Lung (tissue), 12 donors: ENCODE measurements around the gene SNAP25. TPM values are rescaled to one million over a fixed set of nuclear protein-coding genes. Genes with fewer than 3 reads are reported as not detected.

ENCODE experiments used
- ATAC-seq: fragments of 200-7000 bp; cut with Tn5 transposase; one replicate; pipeline ENCODE4 v1.9.1; 2020; ENCODE audit warnings: moderate number of reproducible peaks; ENCODE audit not compliant: insufficient read depth, low FRiP score
- DNase-seq, 3 donors: peaks; one replicate each; pipeline ENCODE4 v3.0.0-alpha.2; 2013 to 2017
- H3K27ac ChIP-seq, 2 donors: one replicate each; pipeline ENCODE4 v1.5.1; 2013; ENCODE audit warnings: mild to moderate bottlenecking in 2 of 2, moderate library complexity in 2 of 2, control low read depth in 1 of 2, inconsistent platforms in 1 of 2, low read depth in 1 of 2, low read length in 1 of 2
- H3K27me3 ChIP-seq, 3 donors: one replicate each; pipeline ENCODE4 v1.5.1; 2013; ENCODE audit warnings: low read length in 2 of 3; ENCODE audit not compliant: control insufficient read depth in 3 of 3, insufficient read depth in 3 of 3
- H3K36me3 ChIP-seq, 4 donors: one replicate each; pipeline ENCODE4 v1.5.1; 2013; ENCODE audit warnings: low read length in 4 of 4, mild to moderate bottlenecking in 1 of 4, moderate library complexity in 1 of 4; ENCODE audit not compliant: control insufficient read depth in 4 of 4, insufficient read depth in 4 of 4
- H3K4me1 ChIP-seq, 5 donors: one replicate each; pipeline ENCODE4 v1.5.1; 2013; ENCODE audit warnings: low read length in 5 of 5, mild to moderate bottlenecking in 2 of 5, moderate library complexity in 1 of 5; ENCODE audit not compliant: control insufficient read depth in 5 of 5, insufficient read depth in 5 of 5
- H3K4me3 ChIP-seq: one replicate; pipeline ENCODE4 v1.5.1; 2013; ENCODE audit warnings: mild to moderate bottlenecking, control low read depth, moderate library complexity
- H3K9ac ChIP-seq, 2 donors: one replicate each; pipeline ENCODE4 v1.5.1; 2013; ENCODE audit warnings: low read length in 2 of 2, control low read depth in 1 of 2; ENCODE audit not compliant: insufficient read depth in 1 of 2
- H3K9me3 ChIP-seq, 4 donors: one replicate each; pipeline ENCODE4 v1.5.1; 2013; ENCODE audit warnings: low read length in 3 of 4, mild to moderate bottlenecking in 1 of 4, moderate library complexity in 1 of 4; ENCODE audit not compliant: control insufficient read depth in 4 of 4, insufficient read depth in 3 of 4
- WGBS, 2 donors: extraction: QIAGEN DNeasy Blood & Tissue Kit; methylation state at CpG; one replicate each; pipeline ENCODE4 v1.1.7; 2013; 5-methylcytosine and 5-hydroxymethylcytosine counted together
- polyA plus RNA-seq, 2 donors: library from polyadenylated mRNA; stranded (reverse); fragments of 200-250 nt; gene quantifications; one replicate each; pipeline ENCODE4 v1.2.1, GENCODE V29; 2013
- total RNA-seq, 2 donors: library from RNA; depleted of rRNA in 1 of 2; stranded (reverse); fragments of >200 nt in 1 of 2; gene quantifications; one replicate each; pipeline ENCODE4 v1.2.1, GENCODE V29; 2014 to 2021
- TF ChIP-seq, protein P1 (sequence below): IDR thresholded peaks from 2 replicates; pipeline ENCODE4 v1.5.1; 2012; ENCODE audit warnings: mild to moderate bottlenecking; ENCODE audit errors: control extremely low read depth, extremely low read depth
- donor health status: control.
- donor health status: control.
- donor health status: Bipolar disorder and iron deficiency.
- donor health status: healthy.
- donor health status: DM: yes; HTN: yes; CAD: no.

The SNAP25 gene
- total and polyA plus RNA-seq, 4 donors: 0.14 to 5.4 (median 0.85) TPM

DNA sequence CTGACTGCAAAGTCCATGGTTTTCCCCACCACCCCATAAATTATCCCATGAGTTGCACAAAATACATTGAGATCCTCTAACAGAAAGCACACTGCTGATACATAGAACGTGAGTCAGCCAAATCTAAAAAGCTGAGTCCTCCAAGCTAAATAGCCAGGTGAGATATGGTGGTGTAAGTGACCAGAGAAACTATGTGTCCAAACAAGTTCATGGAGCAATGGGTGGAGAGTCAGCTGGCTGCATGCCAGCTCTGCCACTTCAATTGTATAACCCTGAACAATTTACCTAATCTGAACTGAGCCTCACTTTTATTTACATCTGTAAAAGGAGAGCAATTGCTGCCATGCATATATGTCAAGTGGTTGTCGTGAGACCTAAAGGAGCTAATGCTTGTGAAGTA is 9.7 kb downstream of the SNAP25 start:
- ATAC-seq: no peak

DNA sequence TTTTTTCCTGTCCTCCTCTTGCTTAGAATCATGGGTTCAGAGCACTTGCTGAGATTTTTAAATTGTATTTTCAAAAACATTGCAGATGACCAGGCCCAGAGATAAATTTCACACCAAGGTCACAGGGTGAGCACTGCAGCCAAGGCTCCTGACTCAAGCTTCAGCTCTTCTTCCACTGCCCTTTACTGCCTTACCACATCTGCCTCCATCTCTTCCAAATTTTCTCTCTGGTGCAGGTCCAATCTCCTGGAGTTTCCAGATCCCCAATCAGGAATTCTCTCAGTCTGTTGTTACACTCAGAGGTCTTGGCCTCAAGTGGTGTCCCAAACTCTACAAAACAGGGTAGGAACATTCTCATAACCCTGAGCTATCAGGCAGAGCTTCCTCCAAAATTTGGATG is 12.7 kb downstream of the SNAP25 start:
- no peaks in the 10 kb centered on the region for H3K9me3 ChIP-seq
- H3K36me3 ChIP-seq: no peaks in the 10 kb centered on the region
- H3K4me1 ChIP-seq: no peaks in the 10 kb centered on the region
- no peak for DNase-seq
- TF ChIP-seq, protein P1, sequence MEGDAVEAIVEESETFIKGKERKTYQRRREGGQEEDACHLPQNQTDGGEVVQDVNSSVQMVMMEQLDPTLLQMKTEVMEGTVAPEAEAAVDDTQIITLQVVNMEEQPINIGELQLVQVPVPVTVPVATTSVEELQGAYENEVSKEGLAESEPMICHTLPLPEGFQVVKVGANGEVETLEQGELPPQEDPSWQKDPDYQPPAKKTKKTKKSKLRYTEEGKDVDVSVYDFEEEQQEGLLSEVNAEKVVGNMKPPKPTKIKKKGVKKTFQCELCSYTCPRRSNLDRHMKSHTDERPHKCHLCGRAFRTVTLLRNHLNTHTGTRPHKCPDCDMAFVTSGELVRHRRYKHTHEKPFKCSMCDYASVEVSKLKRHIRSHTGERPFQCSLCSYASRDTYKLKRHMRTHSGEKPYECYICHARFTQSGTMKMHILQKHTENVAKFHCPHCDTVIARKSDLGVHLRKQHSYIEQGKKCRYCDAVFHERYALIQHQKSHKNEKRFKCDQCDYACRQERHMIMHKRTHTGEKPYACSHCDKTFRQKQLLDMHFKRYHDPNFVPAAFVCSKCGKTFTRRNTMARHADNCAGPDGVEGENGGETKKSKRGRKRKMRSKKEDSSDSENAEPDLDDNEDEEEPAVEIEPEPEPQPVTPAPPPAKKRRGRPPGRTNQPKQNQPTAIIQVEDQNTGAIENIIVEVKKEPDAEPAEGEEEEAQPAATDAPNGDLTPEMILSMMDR: no peak
- no peak overlapping the region for H3K27ac ChIP-seq
- no peak overlapping the region for H3K9ac ChIP-seq
- ATAC-seq: no peak
- H3K27me3 ChIP-seq: peaks cover 0 to 10% (median 0%) of the 10 kb centered on the region in 3 donors
- H3K4me3 ChIP-seq: no peak overlapping the region

More for the DNA sequence above, 9.7 kb downstream of the SNAP25 start:
- Histone ChIP-seq H3K9ac (no peak overlapping the region), H3K36me3 (no peaks in the 10 kb centered on the region), H3K4me3 (no peak overlapping the region), H3K4me1 (no peaks in the 10 kb centered on the region), H3K27ac (no peak overlapping the region), H3K9me3 (no peaks in the 10 kb centered on the region), H3K27me3 (peaks cover 0 to 9% (median 0%) of the 10 kb centered on the region in 3 donors)
- DNase-seq: peak; percentile 4 to 23 (median 20)
- TF ChIP-seq, protein P1: no peak
- 56 to 71% methylated on average over 2 of the region's 2 CpGs for WGBS, 2 donors

DNA sequence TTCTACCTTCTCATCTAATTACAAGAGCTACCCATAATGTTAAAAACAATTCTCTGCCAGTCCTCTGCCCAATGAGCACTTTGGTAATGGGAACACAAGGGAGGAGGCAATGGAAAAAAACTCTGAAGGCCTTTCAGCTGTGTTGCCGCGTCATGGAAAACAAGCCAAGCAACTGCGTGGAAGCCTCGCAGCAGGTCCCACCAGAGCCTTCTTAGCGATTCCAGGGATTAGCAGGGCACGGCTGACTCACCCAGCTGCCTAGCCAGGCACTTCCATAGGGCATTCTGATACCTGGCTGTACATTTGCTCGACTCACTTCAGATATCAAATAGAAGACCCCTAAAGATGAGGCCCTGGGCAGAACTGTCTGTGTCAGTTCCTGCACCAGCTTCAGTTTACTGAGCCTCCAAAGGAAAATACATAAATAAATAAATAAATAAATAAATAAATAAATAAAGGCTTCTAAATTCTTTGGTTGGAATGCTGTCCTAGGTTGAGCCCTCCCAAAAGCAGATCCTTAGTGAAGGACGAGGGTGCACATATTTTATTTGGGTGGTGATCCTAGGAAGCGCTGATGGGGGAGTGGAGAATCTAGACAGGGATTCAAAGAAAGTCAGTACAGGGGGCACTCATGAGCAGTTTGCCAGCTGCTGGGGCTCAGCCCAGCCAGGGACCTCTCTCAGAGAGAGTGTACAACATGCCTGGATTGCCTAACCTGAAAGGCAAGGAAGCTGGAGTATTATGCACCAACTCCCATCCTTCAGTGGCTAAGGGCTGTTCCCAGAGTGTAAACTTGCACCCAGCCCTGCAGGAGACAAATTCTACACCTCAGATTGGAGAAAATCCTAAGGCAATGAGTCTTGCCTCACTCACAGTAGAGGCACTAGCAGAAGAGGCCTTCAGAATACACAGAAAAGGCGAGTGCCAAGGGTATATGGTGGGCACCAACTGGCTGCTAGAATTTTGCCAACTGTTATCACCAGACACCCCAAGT is 18.2 kb downstream of the SNAP25 start:
- Histone ChIP-seq H3K27me3 (peaks cover 0 to 3% (median 0%) of the 10 kb centered on the region in 3 donors), H3K4me3 (no peak overlapping the region), H3K9ac (no peak overlapping the region), H3K9me3 (no peaks in the 10 kb centered on the region), H3K27ac (no peak overlapping the region), H3K36me3 (no peaks in the 10 kb centered on the region), H3K4me1 (no peaks in the 10 kb centered on the region)
- TF ChIP-seq, protein P1: no peak
- no peak for ATAC-seq
- 76 to 81% methylated on average over 10 of the region's 10 CpGs for WGBS, 2 donors
- no peak for DNase-seq
